Measurements from ENCODE around the gene URI1.

URI1 gene

DNA sequence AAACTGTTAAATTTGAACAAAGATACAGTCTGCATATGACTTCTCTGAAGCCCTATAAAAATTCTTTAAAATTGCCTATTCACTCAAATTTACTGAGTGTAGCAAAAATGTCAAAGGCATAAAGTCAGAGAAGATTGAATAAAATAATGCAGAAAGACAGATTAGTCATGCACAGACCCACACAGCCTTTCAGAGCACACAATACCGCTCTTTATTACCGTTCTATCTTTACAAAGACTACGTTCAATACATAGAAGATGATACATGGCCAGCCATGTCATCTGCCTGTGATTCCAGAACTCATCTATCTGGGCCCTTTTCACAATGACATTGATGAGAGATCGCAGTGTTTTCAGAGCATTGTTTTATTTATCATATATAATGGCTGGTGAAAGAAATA, 107.2 kb downstream of the URI1 start:
- TF ChIP-seq, protein P1, sequence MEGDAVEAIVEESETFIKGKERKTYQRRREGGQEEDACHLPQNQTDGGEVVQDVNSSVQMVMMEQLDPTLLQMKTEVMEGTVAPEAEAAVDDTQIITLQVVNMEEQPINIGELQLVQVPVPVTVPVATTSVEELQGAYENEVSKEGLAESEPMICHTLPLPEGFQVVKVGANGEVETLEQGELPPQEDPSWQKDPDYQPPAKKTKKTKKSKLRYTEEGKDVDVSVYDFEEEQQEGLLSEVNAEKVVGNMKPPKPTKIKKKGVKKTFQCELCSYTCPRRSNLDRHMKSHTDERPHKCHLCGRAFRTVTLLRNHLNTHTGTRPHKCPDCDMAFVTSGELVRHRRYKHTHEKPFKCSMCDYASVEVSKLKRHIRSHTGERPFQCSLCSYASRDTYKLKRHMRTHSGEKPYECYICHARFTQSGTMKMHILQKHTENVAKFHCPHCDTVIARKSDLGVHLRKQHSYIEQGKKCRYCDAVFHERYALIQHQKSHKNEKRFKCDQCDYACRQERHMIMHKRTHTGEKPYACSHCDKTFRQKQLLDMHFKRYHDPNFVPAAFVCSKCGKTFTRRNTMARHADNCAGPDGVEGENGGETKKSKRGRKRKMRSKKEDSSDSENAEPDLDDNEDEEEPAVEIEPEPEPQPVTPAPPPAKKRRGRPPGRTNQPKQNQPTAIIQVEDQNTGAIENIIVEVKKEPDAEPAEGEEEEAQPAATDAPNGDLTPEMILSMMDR (IDR thresholded peaks at IDR 0.05), result no peak

GRCh38 chr19:30049846-30050667, 108.0 kb downstream of the URI1 start:
- TF ChIP-seq, protein P1 (IDR thresholded peaks at IDR 0.05), result no peak

DNA sequence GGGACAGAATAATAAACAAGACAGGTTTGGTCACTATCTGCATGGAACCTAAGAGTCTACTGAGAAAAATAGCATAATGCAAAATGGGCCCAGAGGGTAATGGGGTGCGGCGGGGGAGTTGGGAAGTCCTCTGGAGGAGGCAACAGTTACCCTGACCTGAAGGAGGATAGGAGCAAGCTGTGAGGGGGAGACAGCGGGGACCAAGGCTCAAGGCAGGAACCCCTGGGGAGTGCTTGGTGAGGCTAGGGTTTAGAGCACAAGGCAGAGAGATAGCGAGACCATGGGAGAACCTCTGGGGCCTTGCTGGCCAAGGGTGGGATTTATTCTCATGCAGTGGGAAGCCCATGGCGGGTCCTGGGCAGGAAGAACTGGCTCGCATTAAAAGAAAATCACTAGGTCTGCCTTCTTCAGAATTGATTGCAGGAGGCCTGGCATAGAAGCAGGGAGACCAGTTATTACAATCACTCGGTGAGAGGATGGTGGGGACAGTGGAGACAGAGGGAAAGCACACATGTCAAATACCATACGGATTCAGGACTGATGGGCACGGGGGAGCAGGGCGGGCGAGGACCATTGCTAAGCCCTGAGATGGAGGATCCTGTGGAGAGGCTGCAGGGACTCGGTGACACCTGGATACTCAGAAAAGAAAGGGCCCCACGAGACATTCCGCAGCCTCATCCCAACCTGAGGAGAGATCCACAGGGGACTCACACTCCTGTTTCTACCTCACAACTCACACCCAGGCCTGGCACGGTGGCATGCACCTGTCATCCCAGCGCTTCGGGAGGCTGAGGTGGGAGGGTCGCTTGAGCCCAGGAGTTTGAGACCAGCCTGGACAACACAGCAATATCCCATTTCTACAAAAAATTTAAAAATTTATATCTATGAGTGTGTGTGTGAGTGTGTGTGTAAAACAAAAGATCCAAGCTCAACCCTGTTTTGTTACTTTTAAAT, 110.4 kb downstream of the URI1 start:
- TF ChIP-seq, protein P1 (IDR thresholded peaks at IDR 0.05), result no peak

DNA sequence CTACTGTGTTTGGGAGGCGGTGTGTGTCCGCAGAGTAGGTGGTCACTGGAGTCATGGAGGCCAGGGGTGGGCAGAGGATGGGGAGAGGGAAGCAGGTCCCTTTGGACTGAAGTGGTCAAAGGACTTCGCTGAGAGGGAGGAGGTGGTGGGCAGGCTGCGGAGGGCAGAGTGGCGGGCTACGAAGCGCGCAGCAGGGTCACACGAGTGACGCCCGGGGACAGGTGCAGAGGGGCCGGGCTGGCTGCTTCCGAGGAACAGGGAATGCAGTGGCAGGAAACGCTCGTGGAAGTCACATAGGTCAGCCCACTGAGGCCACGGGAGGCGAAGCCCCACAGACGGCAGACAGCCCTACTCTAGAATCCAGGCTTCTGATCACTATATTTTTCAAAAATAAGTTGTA, 111.5 kb downstream of the URI1 start:
- TF ChIP-seq, protein P1 (IDR thresholded peaks at IDR 0.05), result no peak

DNA sequence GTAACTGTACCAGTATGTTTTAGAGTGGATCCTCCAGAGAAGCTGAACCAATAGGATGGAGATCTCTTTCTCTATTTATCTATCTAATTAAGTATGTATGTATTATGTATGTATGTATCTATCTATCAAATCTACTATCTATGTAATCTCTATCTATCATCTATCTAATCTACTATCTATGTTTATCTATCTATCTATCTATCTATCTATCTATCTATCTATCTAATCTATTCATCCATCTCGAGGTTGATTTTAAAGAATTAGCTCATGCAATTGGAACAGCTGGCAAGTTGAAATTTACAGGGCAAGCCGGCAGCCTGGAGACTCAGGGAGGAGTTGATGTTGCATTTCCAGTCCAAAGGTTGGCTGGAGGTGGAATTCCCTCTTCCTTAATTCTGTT, 112.2 kb downstream of the URI1 start:
- TF ChIP-seq, protein P1 (IDR thresholded peaks at IDR 0.05), result no peak

GRCh38 chr19:30056580-30056979, 114.5 kb downstream of the URI1 start:
- TF ChIP-seq, protein P1 (IDR thresholded peaks at IDR 0.05), result no peak

GRCh38 chr19:30059741-30060457, 117.9 kb downstream of the URI1 start:
- TF ChIP-seq, protein P1 (IDR thresholded peaks at IDR 0.05), result no peak
